GM18505 (cell line): ENCODE data around the gene RGL1.

Experiments used
- ATAC-seq: cut with Tn5 transposase; IDR thresholded peaks from one replicate; pipeline ENCODE4 v1.9.1; 2021; ENCODE audit not compliant: unreplicated experiment
- POLR2A ChIP-seq: IDR thresholded peaks from 4 replicates; pipeline ENCODE4 v1.6.1; 2011; ENCODE audit warnings: borderline replicate concordance; ENCODE audit not compliant: insufficient read depth, insufficient read length; ENCODE audit errors: extremely low read depth

The RGL1 gene

DNA sequence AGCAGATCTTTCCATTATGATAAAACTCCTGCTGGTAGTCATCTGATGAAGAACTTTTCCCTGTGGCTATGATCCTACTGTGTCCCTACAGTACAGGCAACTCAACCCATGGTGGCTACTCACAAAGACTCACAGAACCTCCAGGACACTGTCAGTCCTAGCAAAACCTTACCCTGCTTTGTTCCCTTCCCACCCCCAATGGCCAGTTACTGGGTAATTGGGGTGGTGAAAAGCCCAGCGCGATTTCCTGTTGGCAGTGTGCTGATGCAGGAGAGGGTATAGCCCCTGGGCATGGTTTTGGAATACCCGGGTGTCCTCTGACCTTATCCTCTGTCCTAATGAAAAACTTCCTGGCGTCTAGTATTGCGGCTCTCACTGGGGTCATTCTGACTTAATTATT lies 533 bp upstream of the RGL1 start:
- TF ChIP-seq POLR2A, result no peak

DNA sequence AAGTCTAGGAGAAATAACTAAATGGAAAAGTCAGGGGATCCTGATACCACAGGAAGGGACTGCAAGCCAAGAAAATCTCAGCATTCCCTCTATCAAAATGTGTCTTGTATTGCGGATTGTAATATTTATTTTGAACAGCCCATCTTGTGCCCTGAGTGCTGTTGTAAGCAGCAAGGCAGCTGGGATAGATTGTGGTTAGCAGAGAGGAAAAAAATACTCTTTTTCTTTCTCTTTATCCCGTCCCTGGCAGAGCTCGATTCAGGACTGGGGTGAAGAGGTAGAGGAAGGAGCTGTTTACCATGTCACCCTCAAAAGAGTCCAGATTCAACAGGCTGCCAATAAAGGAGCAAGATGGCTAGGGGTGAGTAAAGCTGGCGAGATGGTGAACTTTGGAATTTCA lies 1.2 kb downstream of the RGL1 start:
- no peak for TF ChIP-seq POLR2A
- no peak for ATAC-seq

More for the DNA sequence above, 533 bp upstream of the RGL1 start:
- no peak for ATAC-seq

DNA sequence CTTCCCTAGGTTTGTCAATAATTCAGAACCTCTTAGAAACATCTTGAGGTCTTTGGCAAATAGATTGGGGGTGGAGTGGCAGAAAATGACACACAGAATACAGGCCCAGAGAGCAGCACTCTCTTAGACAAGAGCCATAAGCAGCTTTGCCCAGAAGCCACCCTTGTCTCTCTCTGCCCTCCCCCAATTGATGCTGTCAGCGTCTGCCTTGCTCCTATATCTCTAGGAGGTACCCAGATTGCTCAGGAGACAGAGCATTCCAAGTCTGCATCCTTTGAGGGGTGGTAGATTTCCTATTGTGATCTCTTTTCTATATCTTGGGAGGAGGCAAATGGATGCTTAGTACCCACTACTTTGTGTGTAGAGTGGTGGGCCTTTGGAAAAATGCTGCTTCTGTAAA lies 1.8 kb downstream of the RGL1 start:
- ATAC-seq, result no peak

DNA sequence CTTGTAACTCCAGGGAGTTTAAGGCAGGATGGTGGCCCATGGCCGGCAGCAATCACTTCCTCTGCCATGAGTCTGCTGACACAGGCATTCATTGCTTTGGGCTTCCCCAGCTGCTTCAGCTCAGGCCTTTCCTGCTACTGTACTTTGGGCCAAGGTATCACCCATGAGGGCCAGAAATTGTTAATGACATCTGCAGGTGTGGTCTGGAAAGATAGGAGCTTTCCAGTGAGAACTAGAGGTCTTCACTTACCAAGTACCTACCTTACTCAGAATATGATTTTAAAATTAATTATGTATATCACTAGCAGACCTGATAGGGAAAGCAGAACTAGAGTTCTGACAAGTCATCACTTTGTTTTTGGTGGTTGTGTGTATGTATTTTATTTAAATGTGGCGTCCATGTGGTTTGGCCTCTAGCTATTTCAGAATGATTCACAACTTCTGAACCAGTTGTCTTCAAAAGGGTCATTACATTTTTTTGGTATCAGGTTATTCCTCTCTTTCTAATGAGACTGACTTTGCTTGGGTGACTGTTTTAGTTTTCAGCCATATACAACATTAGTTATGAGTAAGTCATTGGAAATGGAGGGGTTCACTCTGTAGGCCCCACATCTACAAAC lies 2.7 kb downstream of the RGL1 start:
- no peak for TF ChIP-seq POLR2A
- ATAC-seq, result peak; percentile 64

More for the DNA sequence above, 1.8 kb downstream of the RGL1 start:
- TF ChIP-seq POLR2A, result no peak

DNA sequence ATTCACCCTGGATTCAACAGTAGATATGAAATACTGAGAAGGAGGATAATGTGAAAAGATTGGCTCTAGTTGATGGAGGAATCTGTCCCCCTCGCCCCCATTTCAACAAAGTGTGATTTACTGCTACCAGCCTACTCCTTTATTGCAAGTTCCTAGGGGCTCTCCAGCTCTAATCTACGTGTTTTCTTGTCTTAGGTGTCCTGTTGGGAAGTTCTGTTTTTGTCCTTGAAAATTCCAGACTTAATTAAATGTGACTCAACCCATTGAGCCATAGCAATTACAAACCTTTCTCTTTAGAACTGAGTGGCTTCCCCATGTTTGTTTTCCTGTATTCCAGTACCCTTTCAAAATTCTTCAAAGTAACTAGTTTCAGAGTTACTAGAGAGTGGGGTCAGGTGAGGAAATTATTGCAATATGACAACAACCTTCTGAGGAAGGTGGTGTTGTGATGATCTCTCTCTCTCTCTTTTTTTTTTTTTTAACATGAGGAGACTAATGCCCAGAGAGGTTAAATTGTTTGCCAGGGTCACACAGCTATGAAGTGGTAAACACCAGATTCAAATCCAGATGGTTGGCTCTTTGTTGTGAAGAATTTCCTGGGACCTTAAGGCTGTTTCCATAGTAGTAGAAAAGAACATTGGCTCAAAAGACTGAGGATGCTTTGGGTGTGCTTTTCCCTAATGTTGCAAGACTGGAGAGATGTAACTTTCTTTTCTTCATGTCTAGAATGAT lies 3.5 kb downstream of the RGL1 start:
- ATAC-seq, result no peak
- no peak for TF ChIP-seq POLR2A

DNA sequence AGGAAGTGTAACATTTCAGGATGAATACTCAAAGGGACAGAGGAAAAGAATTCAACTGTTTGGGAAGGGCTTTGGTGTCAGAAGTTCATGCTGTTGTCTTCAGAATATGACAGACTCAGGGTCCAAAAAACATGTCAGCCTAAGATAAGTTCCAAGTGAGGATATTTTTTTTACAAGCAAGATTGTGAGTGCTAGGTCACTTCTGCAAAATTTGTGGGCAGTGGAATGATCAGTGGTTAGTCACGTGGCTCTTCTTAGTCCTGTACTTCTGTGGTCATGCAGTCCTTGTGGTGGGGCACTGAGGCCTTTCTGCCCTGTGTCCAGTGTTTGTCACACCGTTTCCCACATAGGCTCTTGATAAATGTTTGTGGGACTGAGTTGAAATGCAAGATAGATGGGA lies 5.2 kb downstream of the RGL1 start:
- TF ChIP-seq POLR2A, result no peak
- ATAC-seq, result no peak

DNA sequence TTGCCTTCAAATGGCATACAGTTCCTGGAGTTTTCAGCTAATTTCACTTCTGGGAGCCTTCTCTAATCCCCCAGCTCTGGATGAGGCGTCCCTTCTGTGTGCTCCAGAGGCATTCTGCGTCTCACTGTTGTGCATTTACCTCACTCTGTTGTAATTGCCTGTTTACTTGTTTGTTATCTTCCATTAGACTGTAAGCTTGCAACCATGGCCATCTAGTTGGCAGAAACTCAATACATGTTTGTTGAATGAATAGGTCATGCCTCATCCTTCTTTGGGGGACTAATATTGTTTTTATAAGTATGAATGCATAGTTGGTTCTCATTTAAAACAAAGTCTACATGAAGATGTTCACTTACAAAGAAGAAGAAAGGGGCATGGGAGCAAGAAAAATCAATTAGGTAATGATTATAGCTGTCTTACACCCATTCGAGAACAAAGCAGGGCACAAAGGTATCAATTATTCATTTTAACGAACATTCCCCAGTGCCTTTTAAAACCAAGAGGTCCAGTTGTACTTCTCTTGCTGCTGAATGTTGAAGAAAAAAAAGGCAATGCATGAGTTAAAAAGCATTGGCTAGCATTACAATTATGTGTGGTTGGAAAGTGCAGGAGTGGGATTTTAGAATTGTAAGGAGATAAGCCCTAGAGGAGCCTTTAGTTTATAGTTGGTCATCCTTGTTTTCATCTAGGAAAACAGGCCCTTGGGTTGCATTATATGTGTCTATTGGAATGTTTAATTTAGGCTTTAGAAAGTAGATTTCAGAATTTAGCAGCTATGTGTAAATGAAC lies 6.0 kb downstream of the RGL1 start:
- no peak for TF ChIP-seq POLR2A
- no peak for ATAC-seq

DNA sequence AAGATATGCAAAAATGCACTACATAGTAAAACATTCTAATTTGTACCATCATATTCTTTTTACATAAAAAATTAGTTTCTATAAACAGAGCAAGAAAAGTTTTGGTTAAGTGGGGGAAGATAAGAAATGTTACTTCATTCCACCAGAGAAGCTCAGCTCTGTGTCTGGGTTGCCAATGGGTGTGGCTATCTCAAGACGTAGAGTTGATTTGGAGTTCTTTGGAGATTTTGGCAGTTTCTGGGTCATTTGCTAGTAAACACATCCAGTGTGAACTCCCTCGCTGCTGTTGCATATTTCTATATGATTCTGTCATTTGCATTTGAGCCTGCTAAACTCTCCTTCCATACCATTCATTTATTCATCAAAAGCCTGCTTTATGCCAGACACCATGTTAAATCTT lies 7.2 kb downstream of the RGL1 start:
- ATAC-seq, result no peak
- no peak for TF ChIP-seq POLR2A

DNA sequence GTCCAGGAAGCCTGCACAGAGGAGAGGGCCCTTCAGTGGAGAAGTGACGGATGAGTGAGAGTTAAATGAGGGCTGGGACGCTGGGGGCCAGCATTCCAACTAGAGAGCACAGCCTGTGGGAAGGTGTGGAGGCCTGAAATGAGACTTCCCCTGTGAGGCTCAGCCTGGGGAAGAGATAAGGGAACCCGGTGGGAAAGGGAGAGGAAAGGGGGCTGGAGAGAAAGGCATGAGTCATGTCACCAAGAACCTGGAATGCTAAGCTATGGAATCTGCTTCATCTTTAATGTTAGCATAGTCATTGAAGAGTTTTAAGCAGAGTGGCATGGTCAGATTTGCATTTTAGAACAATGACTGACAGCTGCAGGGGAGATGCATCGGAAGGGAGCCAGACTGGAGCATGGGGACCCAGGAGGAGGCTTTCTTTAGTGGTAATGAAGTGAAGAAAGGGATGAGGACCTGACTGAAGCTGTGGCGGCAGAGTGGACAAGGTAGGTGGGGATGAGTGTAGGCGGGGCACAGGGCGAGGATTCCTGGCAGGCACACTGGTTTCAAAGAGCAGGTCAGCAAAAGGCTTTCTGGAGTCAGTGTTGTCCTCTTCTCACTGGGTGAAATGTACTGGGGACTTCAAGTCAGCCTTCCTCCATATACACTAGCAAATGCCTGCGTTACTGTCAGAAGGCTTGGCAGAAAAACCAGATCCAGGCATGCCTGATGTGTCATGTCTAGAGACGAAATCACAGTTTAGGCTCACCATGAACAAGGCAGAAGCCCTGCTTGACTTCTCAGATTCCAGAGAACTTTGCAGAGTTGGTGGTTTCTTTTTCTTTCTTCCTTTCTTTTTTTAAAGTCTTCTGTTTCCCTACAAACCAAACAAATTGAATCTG lies 8.0 kb downstream of the RGL1 start:
- no peak for ATAC-seq
- TF ChIP-seq POLR2A, result no peak

DNA sequence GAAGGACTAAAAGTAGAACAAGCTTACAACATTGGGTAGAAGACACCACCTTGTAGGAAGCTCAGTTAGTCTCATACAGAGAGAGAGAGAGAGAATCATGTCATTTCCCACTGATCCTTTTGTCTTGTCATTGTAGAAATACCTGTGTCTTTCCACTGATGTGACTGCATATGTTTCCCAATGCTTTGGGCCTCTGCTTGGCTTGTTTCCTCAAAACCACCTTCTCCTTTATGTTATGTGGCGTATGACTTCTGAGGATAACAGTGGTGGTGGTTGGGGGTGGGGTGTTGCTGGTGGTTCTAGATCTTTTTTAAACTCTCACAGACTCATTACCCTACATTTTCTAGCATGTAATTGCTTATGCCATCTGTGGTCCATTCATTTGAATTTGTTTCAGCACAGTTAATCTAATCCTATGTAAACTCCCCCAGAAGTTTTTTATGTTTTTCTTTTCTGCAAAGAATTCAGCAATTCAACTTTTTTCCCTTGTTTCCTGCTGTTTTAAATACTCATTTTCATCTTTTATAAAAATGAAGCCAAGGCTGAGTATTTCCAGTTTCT lies 9.3 kb downstream of the RGL1 start:
- TF ChIP-seq POLR2A, result no peak
- ATAC-seq, result no peak

DNA sequence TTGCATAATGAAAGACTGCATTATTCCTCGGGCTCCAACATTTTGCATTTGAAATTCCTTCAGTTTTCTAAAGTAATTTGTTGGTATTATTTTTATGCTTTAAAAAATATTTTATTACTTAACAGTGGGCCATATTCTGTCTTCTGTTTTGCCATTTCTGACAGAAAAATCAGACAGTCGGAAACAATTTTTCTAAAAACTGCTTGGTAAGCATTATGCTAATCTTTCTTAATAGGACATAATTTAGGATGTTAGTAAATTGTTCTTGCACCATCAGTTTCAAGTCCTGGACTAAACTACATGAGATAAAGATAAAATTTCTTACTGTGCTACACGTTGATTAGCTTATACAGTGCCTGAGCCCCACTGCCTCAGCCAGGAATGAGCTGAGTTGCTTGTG lies 11.2 kb downstream of the RGL1 start:
- TF ChIP-seq POLR2A, result no peak
- ATAC-seq, result no peak

DNA sequence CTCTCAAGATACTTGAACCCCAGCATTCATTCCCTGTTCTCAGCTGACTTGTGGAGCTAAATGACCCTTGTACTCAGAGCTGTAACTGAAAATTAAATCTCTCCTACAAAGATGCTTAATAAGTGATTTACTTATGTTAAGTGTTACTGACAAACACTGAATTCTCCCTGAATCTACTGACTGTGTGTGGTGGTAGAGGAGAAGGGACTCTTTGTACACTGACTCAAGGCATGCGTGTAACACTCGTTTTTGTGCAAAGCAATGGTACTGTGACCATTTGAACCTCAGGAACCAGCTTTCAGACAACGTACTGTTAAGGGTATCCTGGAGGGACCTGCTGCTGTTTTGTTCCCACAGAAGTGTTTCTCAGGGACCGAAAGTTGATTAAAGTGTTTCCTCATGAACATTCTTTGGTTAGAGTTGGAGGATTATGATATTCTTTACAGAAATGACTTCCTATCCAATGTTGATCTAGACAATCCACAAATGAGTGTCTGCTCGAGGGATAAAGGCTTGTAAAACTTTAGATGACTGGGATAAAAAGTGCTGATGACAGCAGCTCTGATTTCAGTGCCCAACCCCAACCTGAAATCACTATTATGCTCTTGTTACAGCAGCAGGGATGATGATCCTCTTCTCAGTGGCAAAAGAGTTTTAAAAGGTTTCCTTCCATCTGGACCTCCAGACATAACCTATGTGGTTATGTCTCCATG lies 12.8 kb downstream of the RGL1 start:
- no peak for ATAC-seq
- no peak for TF ChIP-seq POLR2A
